Stimulated activated CD4-positive, alpha-beta T cell treated with anti-CD3 and anti-CD28 coated beads, Interleukin-15, amount 100 ng/mL, for 48 hours (primary cell): ENCODE results near the gene KIRREL3.

Experiments
- DNase-seq, 2 donors: peaks; one replicate each; pipeline ENCODE4 v3.0.0-alpha.2; 2020; ENCODE audit warnings: low read depth in 2 of 2

The KIRREL3 gene

GRCh38 chr11:126578426-126578825 lies 422.1 kb downstream of the KIRREL3 start:
- DNase-seq = no peak

- no peak for DNase-seq
Measured at GRCh38 chr11:126578021-126578420, 422.5 kb downstream of the KIRREL3 start.

GRCh38 chr11:126575849-126576248 lies 424.7 kb downstream of the KIRREL3 start:
- DNase-seq = no peak

- DNase-seq = no peak
Measured at GRCh38 chr11:126573325-126573978, 427.1 kb downstream of the KIRREL3 start.

- DNase-seq = no peak
Measured at GRCh38 chr11:126570489-126570888, 430.1 kb downstream of the KIRREL3 start.

GRCh38 chr11:126567419-126567818 lies 433.2 kb downstream of the KIRREL3 start:
- DNase-seq = no peak

- DNase-seq = no peak
Measured at GRCh38 chr11:126564566-126564965, 436.0 kb downstream of the KIRREL3 start.

- no peak for DNase-seq
Measured at GRCh38 chr11:126561327-126561893, 439.2 kb downstream of the KIRREL3 start.

GRCh38 chr11:126560221-126560620 lies 440.3 kb downstream of the KIRREL3 start:
- no peak for DNase-seq

- DNase-seq = no peak
Measured at GRCh38 chr11:126548581-126549550, 451.7 kb downstream of the KIRREL3 start.

GRCh38 chr11:126547691-126548090 lies 452.9 kb downstream of the KIRREL3 start:
- no peak for DNase-seq

- DNase-seq = no peak
Measured at GRCh38 chr11:126547161-126547560, 453.4 kb downstream of the KIRREL3 start.

- DNase-seq = no peak
Measured at GRCh38 chr11:126546694-126547093, 453.9 kb downstream of the KIRREL3 start.

- DNase-seq = no peak
Measured at GRCh38 chr11:126546191-126546590, 454.4 kb downstream of the KIRREL3 start.

GRCh38 chr11:126545057-126545555 lies 455.5 kb downstream of the KIRREL3 start:
- DNase-seq = no peak

- DNase-seq = no peak
Measured at GRCh38 chr11:126544108-126545056, 456.2 kb downstream of the KIRREL3 start.

- no peak for DNase-seq
Measured at GRCh38 chr11:126543691-126544090, 456.9 kb downstream of the KIRREL3 start.

GRCh38 chr11:126542334-126543015 lies 458.1 kb downstream of the KIRREL3 start:
- DNase-seq = no peak

- no peak for DNase-seq
Measured at GRCh38 chr11:126538071-126538470, 462.5 kb downstream of the KIRREL3 start.

- no peak for DNase-seq
Measured at GRCh38 chr11:126537492-126537891, 463.1 kb downstream of the KIRREL3 start.
